Type B pancreatic cell (in vitro differentiated cells): Measurements from ENCODE around the gene RNF5. TPM values are rescaled to one million over a fixed set of nuclear protein-coding genes. Genes with fewer than 3 reads are reported as not detected.
"Not testable (repeated sequence)": the region's sequence is repeated elsewhere in the genome, so short reads cannot be mapped to it uniquely, and the experiment has no call there.

ENCODE experiments used
- DNase-seq: peaks from one replicate; pipeline ENCODE4 v3.0.0; 2021; ENCODE audit warnings: mixed read lengths; ENCODE audit not compliant: unreplicated experiment; ENCODE audit errors: extremely low spot score
- H3K27ac Mint-ChIP-seq: 2 replicates; pipeline ENCODE4 v1.8.0; 2021; ENCODE audit warnings: mild to moderate bottlenecking, mixed read lengths
- H3K27me3 Mint-ChIP-seq: 2 replicates; pipeline ENCODE4 v1.8.0; 2021; ENCODE audit warnings: mixed read lengths
- H3K36me3 Mint-ChIP-seq: 2 replicates; pipeline ENCODE4 v1.8.0; 2021; ENCODE audit warnings: mixed read lengths
- H3K4me1 Mint-ChIP-seq: one replicate; pipeline ENCODE4 v1.8.0; 2021; ENCODE audit warnings: mixed read lengths; ENCODE audit not compliant: unreplicated experiment
- H3K4me3 Mint-ChIP-seq: 2 replicates; pipeline ENCODE4 v1.8.0; 2021; ENCODE audit warnings: mild to moderate bottlenecking, mixed read lengths
- H3K9me3 Mint-ChIP-seq: 2 replicates; pipeline ENCODE4 v1.8.0; 2021; ENCODE audit warnings: mixed read lengths
- total RNA-seq: library from RNA; stranded (reverse); gene quantifications from 2 replicates; pipeline ENCODE4 v1.2.1, GENCODE V29; 2021; ENCODE audit warnings: low replicate concordance
- TF ChIP-seq, protein P1 (sequence below): fragments of 200-600 bp; sonication (generic); conservative IDR thresholded peaks from 2 replicates; pipeline ENCODE4 v1.5.0; 2021; ENCODE audit warnings: antibody characterized with exemption, mild to moderate bottlenecking

Gene RNF5
- total RNA-seq, 1 donor from 2014 or later: 69.2 TPM

DNA sequence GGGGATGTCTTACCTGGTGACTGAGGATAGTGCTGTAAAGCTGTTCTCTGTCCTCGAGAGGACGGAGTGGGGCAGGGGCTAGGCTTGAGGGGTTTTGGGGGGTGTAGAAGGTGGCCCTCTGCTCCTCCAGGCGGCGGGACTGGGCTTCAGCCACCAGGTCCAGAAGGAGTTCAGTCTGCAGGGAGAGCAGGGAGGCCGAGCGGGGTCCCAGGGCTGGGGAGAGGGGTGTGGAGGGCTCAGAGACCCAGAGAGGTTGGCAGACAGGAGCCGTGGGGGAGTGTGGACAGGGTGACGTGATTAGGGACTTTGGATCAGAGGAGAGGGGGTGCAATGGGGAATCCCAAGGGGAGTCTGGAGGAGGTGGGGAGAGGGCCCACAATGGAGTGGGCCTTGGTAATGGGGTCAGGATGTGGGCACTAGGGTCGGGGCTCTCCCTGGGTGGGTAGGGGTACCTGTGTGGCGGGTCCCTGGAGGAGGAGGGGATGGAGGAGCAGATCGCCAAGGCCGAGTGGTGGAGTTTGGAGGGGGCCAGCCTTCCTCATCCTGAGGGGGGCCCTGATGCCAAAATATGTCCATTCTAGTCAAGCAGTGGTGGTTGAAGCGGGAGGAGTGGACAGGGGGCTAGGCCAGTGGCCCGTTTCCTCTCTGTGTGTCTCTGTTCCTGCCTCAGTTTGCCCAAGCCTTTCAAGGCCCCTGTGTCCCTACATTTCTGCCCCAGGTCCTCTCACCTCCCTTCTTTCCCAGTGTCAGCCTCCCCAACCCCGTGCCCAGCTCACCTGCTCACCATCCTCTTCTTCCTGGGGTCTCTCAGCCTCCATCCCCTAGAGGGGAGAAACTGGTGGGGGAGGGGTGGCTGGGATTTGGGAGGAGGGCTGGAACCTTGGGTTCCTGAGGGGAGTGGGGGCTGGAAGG is 13.7 kb downstream of the RNF5 start:
- Mint-ChIP-seq H3K36me3 (peaks cover 7% of the 10 kb centered on the region), H3K27ac (peak overlapping the region; percentile 77), H3K27me3 (no peaks in the 10 kb centered on the region), H3K4me1 (peaks cover 50% of the 10 kb centered on the region), H3K9me3 (no peaks in the 10 kb centered on the region), H3K4me3 (no peak overlapping the region)
- peak; percentile 68 for DNase-seq
- TF ChIP-seq, protein P1, sequence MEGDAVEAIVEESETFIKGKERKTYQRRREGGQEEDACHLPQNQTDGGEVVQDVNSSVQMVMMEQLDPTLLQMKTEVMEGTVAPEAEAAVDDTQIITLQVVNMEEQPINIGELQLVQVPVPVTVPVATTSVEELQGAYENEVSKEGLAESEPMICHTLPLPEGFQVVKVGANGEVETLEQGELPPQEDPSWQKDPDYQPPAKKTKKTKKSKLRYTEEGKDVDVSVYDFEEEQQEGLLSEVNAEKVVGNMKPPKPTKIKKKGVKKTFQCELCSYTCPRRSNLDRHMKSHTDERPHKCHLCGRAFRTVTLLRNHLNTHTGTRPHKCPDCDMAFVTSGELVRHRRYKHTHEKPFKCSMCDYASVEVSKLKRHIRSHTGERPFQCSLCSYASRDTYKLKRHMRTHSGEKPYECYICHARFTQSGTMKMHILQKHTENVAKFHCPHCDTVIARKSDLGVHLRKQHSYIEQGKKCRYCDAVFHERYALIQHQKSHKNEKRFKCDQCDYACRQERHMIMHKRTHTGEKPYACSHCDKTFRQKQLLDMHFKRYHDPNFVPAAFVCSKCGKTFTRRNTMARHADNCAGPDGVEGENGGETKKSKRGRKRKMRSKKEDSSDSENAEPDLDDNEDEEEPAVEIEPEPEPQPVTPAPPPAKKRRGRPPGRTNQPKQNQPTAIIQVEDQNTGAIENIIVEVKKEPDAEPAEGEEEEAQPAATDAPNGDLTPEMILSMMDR: no peak

DNA sequence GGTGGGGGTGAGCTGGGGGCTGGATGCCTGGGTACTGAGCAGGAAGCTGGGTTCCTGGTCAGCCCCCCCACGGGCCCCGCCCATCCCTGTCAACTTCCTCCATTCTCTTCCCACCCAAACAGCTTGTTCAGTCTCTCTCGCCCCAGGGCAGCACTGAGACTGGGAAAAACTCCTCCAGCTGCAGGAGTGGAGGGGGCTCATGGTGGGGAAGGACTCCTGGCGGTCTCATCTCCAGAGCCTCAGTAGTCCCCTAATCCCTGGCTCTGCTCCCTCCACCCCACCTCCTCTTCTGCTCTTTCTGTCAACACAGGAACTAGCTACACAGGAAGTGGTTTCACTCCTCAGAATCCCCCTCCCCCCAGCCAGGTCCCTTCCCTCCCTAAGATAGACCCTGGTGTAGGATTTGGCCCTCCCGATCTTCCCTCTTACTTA is 14.4 kb downstream of the RNF5 start, which contains the start of gene GPSM3:
GPSM3 (minus strand) TSS at position 36 of the 432 bp plus-strand sequence. CDS start 130 bp downstream, outside the sequence.
- H3K4me1 Mint-ChIP-seq: peaks cover 46% of the 10 kb centered on the region
- no peak within 1 kb of the TSS for H3K4me3 Mint-ChIP-seq
- peaks cover 1% of the 10 kb centered on the region for H3K36me3 Mint-ChIP-seq
- DNase-seq: no peak
- H3K27ac Mint-ChIP-seq: peak within 1 kb of the TSS; percentile 80
- no peaks in the 10 kb centered on the region for H3K9me3 Mint-ChIP-seq
- no peaks in the 10 kb centered on the region for H3K27me3 Mint-ChIP-seq
- TF ChIP-seq, protein P1: no peak

DNA sequence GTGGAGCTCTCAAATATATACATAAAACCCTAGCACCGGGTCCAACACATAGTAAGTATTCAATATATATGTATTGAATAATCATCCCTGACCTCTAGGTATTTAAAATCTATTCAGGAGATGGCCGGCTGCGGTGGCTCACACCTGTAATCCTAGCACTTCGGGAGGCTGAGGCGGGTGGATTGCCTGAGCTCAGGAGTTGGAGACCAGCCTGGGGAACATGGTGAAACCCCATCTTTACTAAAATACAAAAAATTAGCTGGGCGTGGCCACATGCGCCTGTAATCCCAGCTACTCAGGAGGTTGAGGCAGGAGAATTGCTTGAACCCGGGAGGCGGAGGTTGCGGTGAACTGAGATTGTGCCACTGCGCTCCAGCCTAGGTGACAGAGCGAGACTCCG is 14.9 kb downstream of the RNF5 start:
- H3K36me3 Mint-ChIP-seq: not testable (repeated sequence)

DNA sequence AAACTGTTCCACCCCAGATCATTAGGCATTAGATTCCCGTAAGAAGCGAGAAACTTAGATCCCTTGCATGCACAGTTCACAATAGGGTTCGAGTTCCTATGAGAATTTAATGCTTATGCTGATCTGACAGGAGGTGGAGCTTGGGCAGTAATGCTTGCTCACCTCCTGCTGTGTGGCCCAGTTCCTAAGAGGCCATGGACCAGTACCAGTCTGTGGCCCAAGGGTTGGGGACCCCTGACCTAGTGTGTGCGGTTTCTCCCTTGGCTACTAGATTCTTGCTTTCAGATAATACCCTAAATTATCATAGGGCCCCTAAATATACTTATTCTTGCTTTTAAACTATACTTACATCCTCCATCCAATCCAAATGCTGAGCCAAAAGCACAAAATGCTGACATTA is 16.2 kb downstream of the RNF5 start:
- Mint-ChIP-seq H3K36me3 (no peaks in the 10 kb centered on the region), H3K4me3 (peak overlapping the region; percentile 96), H3K27ac (peak overlapping the region; percentile 100), H3K27me3 (no peaks in the 10 kb centered on the region), H3K9me3 (no peaks in the 10 kb centered on the region), H3K4me1 (peaks cover 36% of the 10 kb centered on the region)
- DNase-seq: no peak
- TF ChIP-seq, protein P1: no peak

More for the DNA sequence above, 14.9 kb downstream of the RNF5 start:
- H3K9me3 Mint-ChIP-seq, H3K27ac Mint-ChIP-seq, DNase-seq, H3K27me3 Mint-ChIP-seq, H3K4me3 Mint-ChIP-seq: not testable (repeated sequence)
- peaks cover 46% of the 10 kb centered on the region for H3K4me1 Mint-ChIP-seq

DNA sequence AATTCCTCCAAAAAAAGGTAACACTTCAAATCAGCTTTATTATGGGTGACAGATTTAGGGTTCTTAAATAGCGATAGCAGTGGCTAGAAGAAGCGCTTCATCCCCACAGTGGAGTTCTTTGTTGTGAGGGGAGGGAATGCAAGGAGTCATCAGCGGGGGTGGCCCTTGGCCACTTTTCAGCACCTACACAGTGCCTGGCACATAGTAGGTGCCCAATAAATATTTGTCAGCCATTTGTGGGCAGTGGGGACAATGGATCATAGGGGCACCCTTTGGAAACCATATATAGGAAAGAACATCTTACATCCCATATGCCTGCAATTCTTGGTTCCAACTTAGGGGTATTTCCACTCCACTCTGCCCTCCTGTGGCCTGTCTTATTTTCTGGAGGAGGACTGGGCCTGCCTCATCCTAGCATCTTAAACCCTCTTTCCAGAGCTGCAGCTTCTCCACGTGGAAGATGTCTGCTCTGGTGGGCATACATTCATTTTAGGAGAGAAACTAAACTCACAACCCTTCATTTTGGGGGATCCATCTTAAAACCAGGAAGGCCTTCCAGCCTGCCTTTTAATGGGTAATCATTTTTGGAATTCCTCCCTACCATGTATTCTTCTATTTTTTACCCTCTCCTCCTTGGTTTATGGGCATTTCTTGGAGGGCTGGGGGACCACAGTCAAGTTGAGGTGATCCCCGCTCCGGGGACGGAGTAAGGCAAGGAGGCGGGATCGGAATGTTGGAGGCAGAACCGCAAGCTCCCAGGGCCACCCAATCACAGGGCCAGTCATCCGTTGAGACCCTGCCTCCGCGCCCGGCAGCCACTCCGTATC is 16.8 kb downstream of the RNF5 start:
- no peak for DNase-seq
- Mint-ChIP-seq H3K9me3 (no peaks in the 10 kb centered on the region), H3K27me3 (no peaks in the 10 kb centered on the region), H3K4me3 (peak overlapping the region; percentile 96), H3K36me3 (no peaks in the 10 kb centered on the region), H3K27ac (peak overlapping the region; percentile 100), H3K4me1 (peaks cover 36% of the 10 kb centered on the region)
- TF ChIP-seq, protein P1: peak; percentile 59

DNA sequence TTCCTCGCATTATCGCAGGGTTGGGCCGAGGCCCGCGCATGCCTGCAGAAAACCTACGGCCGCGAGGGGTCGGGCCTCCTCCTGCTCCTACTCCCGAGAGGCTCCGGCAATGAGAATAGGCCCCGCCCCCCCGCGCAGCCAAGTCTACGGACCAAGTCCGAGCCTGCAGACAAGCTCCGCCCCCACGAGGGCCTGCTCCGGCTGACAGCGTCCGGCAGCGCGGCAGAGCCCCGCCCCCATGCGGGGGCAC is 17.4 kb downstream of the RNF5 start:
- Mint-ChIP-seq H3K27ac (peak overlapping the region; percentile 100), H3K4me1 (peaks cover 36% of the 10 kb centered on the region), H3K9me3 (no peaks in the 10 kb centered on the region), H3K27me3 (no peaks in the 10 kb centered on the region), H3K4me3 (peak overlapping the region; percentile 96), H3K36me3 (no peaks in the 10 kb centered on the region)
- DNase-seq: peak; percentile 100
- TF ChIP-seq, protein P1: peak; percentile 66
